Neural progenitor cell (in vitro differentiated cells): ENCODE results near the gene PPM1D.

Source experiments
- CTCF ChIP-seq: fragments of 200-600 bp; sonication (generic); IDR thresholded peaks from 2 replicates; pipeline ENCODE4 v1.5.1; 2017; ENCODE audit warnings: antibody characterized with exemption, mild to moderate bottlenecking
- EZH2 ChIP-seq: fragments of 200-600 bp; sonication (generic); IDR thresholded peaks from 2 replicates; pipeline ENCODE4 v1.6.1; 2017; ENCODE audit warnings: antibody characterized with exemption, mild to moderate bottlenecking, moderate library complexity

DNA sequence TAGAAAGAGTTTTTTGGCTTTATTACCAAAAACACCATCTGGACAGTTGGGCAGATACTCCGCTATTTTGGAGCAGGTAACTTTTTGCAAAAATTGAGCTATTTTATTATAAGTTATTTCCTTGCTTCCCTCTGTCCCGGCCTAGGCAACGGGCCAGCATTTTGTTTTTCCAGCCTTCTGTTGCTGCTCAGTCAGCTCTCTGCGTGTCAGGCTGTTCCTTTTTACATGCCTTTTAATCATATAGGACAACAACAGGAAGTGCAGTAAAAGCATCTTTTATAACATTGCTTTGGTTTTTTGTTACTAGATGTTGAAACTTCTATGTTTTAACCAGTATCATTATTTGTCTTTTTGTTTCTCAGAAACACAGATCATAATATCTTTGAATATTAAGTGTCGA lies 30.4 kb downstream of the PPM1D start:
- TF ChIP-seq CTCF, result no peak
- no peak for TF ChIP-seq EZH2
